Loucy (cell line): ENCODE measurements around the gene TMEM233.

Experiments used
- H2AFZ ChIP-seq: fragments of 200-600 bp; sonication (generic); 2 replicates; pipeline ENCODE4 v1.6.0; 2016; ENCODE audit warnings: antibody characterized with exemption, mild to moderate bottlenecking, low read length, moderate library complexity
- H3F3A ChIP-seq: fragments of 200-600 bp; 2 replicates; pipeline ENCODE4 v1.6.0; 2016; ENCODE audit warnings: antibody characterized with exemption, low read depth, mild to moderate bottlenecking
- H3K27me3 ChIP-seq: fragments of 200-600 bp; sonication (generic); 2 replicates; pipeline ENCODE4 v1.6.1; 2014; ENCODE audit warnings: low read length, mild to moderate bottlenecking; ENCODE audit not compliant: insufficient read depth, poor library complexity, severe bottlenecking
- H3K36me3 ChIP-seq: fragments of 200-600 bp; sonication (generic); 2 replicates; pipeline ENCODE4 v1.6.1; 2016; ENCODE audit warnings: low read length; ENCODE audit not compliant: insufficient read depth
- H3K4me1 ChIP-seq: fragments of 200-600 bp; sonication (generic); 2 replicates; pipeline ENCODE4 v1.5.1; 2014; ENCODE audit warnings: low read length, mild to moderate bottlenecking; ENCODE audit not compliant: insufficient read depth, poor library complexity, severe bottlenecking
- H3K4me2 ChIP-seq: fragments of 200-600 bp; sonication (generic); 2 replicates; pipeline ENCODE4 v1.6.0; 2014; ENCODE audit warnings: antibody characterized with exemption, low read length, low read depth, mild to moderate bottlenecking; ENCODE audit not compliant: poor library complexity, severe bottlenecking
- H3K4me3 ChIP-seq: fragments of 200-600 bp; sonication (generic); 2 replicates; pipeline ENCODE4 v1.5.1; 2014; ENCODE audit warnings: low read length, mild to moderate bottlenecking, mixed read lengths; ENCODE audit not compliant: poor library complexity, severe bottlenecking
- H3K79me2 ChIP-seq: fragments of 200-600 bp; sonication (generic); 2 replicates; pipeline ENCODE4 v1.6.1; 2014; ENCODE audit warnings: low read length; ENCODE audit not compliant: insufficient read depth
- H3K9ac ChIP-seq: fragments of 200-600 bp; sonication (generic); 2 replicates; pipeline ENCODE4 v1.6.0; 2014; ENCODE audit warnings: mild to moderate bottlenecking, low read depth, low read length, moderate library complexity; ENCODE audit not compliant: poor library complexity, severe bottlenecking
- H3K9me2 ChIP-seq: fragments of 200-600 bp; sonication (generic); replicated peaks from 2 replicates; pipeline ENCODE4 v1.6.1; 2016; ENCODE audit warnings: low read depth, low read length, mixed read lengths
- H3K9me3 ChIP-seq: fragments of 200-600 bp; sonication (generic); 2 replicates; pipeline ENCODE4 v1.6.1; 2014; ENCODE audit warnings: mild to moderate bottlenecking, antibody characterized with exemption, low read length, low read depth; ENCODE audit not compliant: insufficient read depth
- H4K20me1 ChIP-seq: fragments of 200-600 bp; sonication (generic); 2 replicates; pipeline ENCODE4 v1.6.0; 2014; ENCODE audit warnings: antibody characterized with exemption, low read length, mild to moderate bottlenecking; ENCODE audit not compliant: insufficient read depth, poor library complexity, severe bottlenecking
- CTCF ChIP-seq: fragments of 200-600 bp; sonication (generic); conservative IDR thresholded peaks from 2 replicates; pipeline ENCODE4 v1.5.1; 2014; ENCODE audit warnings: mild to moderate bottlenecking, antibody characterized with exemption, low read length
- EZH2phosphoT487 ChIP-seq: fragments of 200-600 bp; IDR thresholded peaks from 2 replicates; pipeline ENCODE4 v1.6.1; 2018; ENCODE audit warnings: antibody characterized with exemption, mild to moderate bottlenecking, moderate library complexity, borderline replicate concordance

Gene TMEM233

GRCh38 chr12:119609358-119609757, 15.8 kb downstream of the TMEM233 start:
- no peak overlapping the region for H3K4me3 ChIP-seq
- no peak overlapping the region for H3K9ac ChIP-seq
- no peaks in the 10 kb centered on the region for H3K9me3 ChIP-seq
- no peaks in the 10 kb centered on the region for H3K36me3 ChIP-seq
- no peaks in the 10 kb centered on the region for H3F3A ChIP-seq
- TF ChIP-seq EZH2phosphoT487 (no peak), CTCF (no peak)
- no peaks in the 10 kb centered on the region for H3K79me2 ChIP-seq
- H3K4me2 ChIP-seq = no peak overlapping the region
- no peak overlapping the region for H2AFZ ChIP-seq
- no peaks in the 10 kb centered on the region for H4K20me1 ChIP-seq
- no peaks in the 10 kb centered on the region for H3K27me3 ChIP-seq
- H3K4me1 ChIP-seq = no peaks in the 10 kb centered on the region
- H3K9me2 ChIP-seq = no peaks in the 10 kb centered on the region

GRCh38 chr12:119613319-119613936, 19.9 kb downstream of the TMEM233 start:
- Histone ChIP-seq H3K9me3 (no peaks in the 10 kb centered on the region), H3K9me2 (no peaks in the 10 kb centered on the region), H3K36me3 (no peaks in the 10 kb centered on the region), H4K20me1 (no peaks in the 10 kb centered on the region), H3K27me3 (no peaks in the 10 kb centered on the region), H3K9ac (no peak overlapping the region), H3F3A (no peaks in the 10 kb centered on the region), H3K4me3 (no peak overlapping the region), H3K4me2 (no peak overlapping the region), H3K4me1 (no peaks in the 10 kb centered on the region), H2AFZ (no peak overlapping the region), H3K79me2 (no peaks in the 10 kb centered on the region)
- TF ChIP-seq EZH2phosphoT487 = no peak
- no peak for TF ChIP-seq CTCF

- Histone ChIP-seq H2AFZ (no peak overlapping the region), H3K9me2 (no peaks in the 10 kb centered on the region), H3K36me3 (no peaks in the 10 kb centered on the region), H3K27me3 (no peaks in the 10 kb centered on the region), H3K9ac (no peak overlapping the region), H3K4me2 (no peak overlapping the region), H3K4me3 (no peak overlapping the region), H3K9me3 (no peaks in the 10 kb centered on the region; the same call in 1 of the 2 replicates), H3K4me1 (no peaks in the 10 kb centered on the region), H3F3A (no peaks in the 10 kb centered on the region), H3K79me2 (no peaks in the 10 kb centered on the region), H4K20me1 (no peaks in the 10 kb centered on the region)
- TF ChIP-seq CTCF (no peak), EZH2phosphoT487 (no peak)
Measured at GRCh38 chr12:119614705-119615104, 21.1 kb downstream of the TMEM233 start.
